Muscle layer of colon (tissue), 2 donors: ENCODE measurements around the gene AP3M1.
A peak's percentile ranks its signal among the peaks of the same experiment; 100 is the strongest.
"Not testable (repeated sequence)": the region's sequence is repeated elsewhere in the genome, so short reads cannot be mapped to it uniquely, and the experiment has no call there.

ENCODE experiments used
- H3K27ac ChIP-seq: one replicate; pipeline ENCODE4 v1.7.0; 2013; ENCODE audit warnings: low read depth, mild to moderate bottlenecking, low read length, moderate library complexity
- H3K27me3 ChIP-seq, 2 donors: one replicate each; pipeline ENCODE4 v1.7.0; 2013; ENCODE audit warnings: low read length in 2 of 2, mild to moderate bottlenecking in 2 of 2; ENCODE audit not compliant: insufficient read depth in 2 of 2, control insufficient read depth in 1 of 2
- H3K36me3 ChIP-seq: one replicate; pipeline ENCODE4 v1.7.0; 2013; ENCODE audit warnings: mild to moderate bottlenecking, low read length; ENCODE audit not compliant: insufficient read depth
- H3K4me1 ChIP-seq: one replicate; pipeline ENCODE4 v1.7.0; 2013; ENCODE audit warnings: mild to moderate bottlenecking, low read length; ENCODE audit not compliant: insufficient read depth
- H3K4me3 ChIP-seq, 2 donors: one replicate each; pipeline ENCODE4 v1.7.0; 2013; ENCODE audit warnings: low read length in 2 of 2, low read depth in 1 of 2, mild to moderate bottlenecking in 1 of 2, moderate library complexity in 1 of 2
- H3K9ac ChIP-seq: one replicate; pipeline ENCODE4 v1.7.0; 2013; ENCODE audit warnings: low read length
- H3K9me3 ChIP-seq: one replicate; pipeline ENCODE4 v1.7.0; 2013; ENCODE audit warnings: mild to moderate bottlenecking, low read length
- donor health status: abdominal sarcoma.
- donor health status: Adenocarcinoma of cecum.

The AP3M1 gene

DNA sequence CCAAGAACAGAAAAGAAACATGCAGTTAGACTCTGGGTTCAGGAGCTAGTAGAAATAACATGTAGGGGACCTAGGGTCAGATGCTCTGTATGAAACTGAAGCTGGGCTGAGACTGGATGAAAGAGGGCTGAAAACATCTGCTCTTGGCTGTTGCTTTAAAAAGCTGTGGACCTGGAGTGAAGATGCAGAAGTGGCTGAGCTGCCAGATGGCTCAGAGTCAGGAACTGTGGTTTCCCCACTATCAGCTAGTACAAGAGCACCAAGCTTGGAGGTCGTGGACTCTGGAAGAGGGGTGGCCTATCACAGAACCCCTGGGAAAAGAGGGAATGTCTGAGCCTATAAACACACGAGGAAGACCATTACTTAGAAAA lies 6.3 kb upstream of the AP3M1 start:
- no peak overlapping the region for H3K27ac ChIP-seq
- H3K4me3 ChIP-seq, result no peak overlapping the region
- no peaks in the 10 kb centered on the region for H3K36me3 ChIP-seq
- no peaks in the 10 kb centered on the region for H3K9me3 ChIP-seq
- H3K9ac ChIP-seq, result no peak overlapping the region
- peaks cover 25% of the 10 kb centered on the region for H3K4me1 ChIP-seq
- H3K27me3 ChIP-seq, result no peaks in the 10 kb centered on the region

DNA sequence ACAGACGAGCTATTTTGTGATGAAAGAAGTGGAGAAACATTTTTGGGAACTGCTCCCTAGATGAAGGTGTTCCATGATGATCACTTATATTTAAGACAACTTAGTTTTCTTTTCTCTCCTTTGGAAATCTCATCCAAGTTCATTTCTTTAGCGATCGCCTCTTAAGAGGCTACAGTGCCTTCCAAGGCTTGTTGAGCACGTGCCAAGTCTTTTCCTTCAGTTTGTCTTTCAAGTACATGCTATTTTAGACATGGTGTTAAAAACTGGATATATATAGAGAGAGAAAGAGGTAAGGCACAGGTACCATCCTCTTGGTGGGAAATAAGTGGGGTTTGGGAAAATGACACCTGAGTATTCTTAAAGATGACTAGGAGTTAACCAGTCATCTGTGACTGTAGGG lies 3.0 kb upstream of the AP3M1 start:
- Histone ChIP-seq H3K9me3 (no peaks in the 10 kb centered on the region), H3K27ac (no peak overlapping the region), H3K27me3 (no peaks in the 10 kb centered on the region), H3K4me1 (peaks cover 38% of the 10 kb centered on the region), H3K9ac (no peak overlapping the region), H3K4me3 (no peak overlapping the region), H3K36me3 (no peaks in the 10 kb centered on the region)

GRCh38 chr10:74153123-74153522 lies 2.5 kb upstream of the AP3M1 start:
- H3K4me1 ChIP-seq, result peaks cover 42% of the 10 kb centered on the region
- H3K36me3 ChIP-seq, result no peaks in the 10 kb centered on the region
- no peaks in the 10 kb centered on the region for H3K9me3 ChIP-seq
- H3K27me3 ChIP-seq, result no peaks in the 10 kb centered on the region
- H3K9ac ChIP-seq, result no peak overlapping the region
- no peak overlapping the region for H3K4me3 ChIP-seq
- H3K27ac ChIP-seq, result no peak overlapping the region

- Histone ChIP-seq H3K36me3 (no peaks in the 10 kb centered on the region), H3K4me3 (peak overlapping the region; percentile 90 to 96), H3K9me3 (no peaks in the 10 kb centered on the region), H3K4me1 (peaks cover 41% of the 10 kb centered on the region), H3K27ac (peak overlapping the region; percentile 95), H3K27me3 (no peaks in the 10 kb centered on the region), H3K9ac (peak overlapping the region; percentile 66)
Measured at GRCh38 chr10:74151879-74152722, 1.5 kb upstream of the AP3M1 start.

- H3K4me3 ChIP-seq, result peak within 1 kb of the TSS; percentile 90 to 96
- no peaks in the 10 kb centered on the region for H3K27me3 ChIP-seq
- H3K9ac ChIP-seq, result peak within 1 kb of the TSS; percentile 95
- no peaks in the 10 kb centered on the region for H3K36me3 ChIP-seq
- peak within 1 kb of the TSS; percentile 95 for H3K27ac ChIP-seq
- H3K9me3 ChIP-seq, result no peaks in the 10 kb centered on the region
- H3K4me1 ChIP-seq, result peaks cover 38% of the 10 kb centered on the region
Measured at GRCh38 chr10:74150990-74151878, 606 bp upstream of the AP3M1 start, which contains the start of gene ADK. ADK (plus strand) TSS chr10:74151221; CDS start chr10:74151279, 58 bp downstream.

- H3K36me3 ChIP-seq, H3K4me3 ChIP-seq, H3K9ac ChIP-seq, H3K27ac ChIP-seq, H3K9me3 ChIP-seq, H3K27me3 ChIP-seq: not testable (repeated sequence)
- H3K4me1 ChIP-seq, result peaks cover 48% of the 10 kb centered on the region
Measured at GRCh38 chr10:74146980-74147379, 3.6 kb downstream of the AP3M1 start.

- H3K4me1 ChIP-seq, result peaks cover 42% of the 10 kb centered on the region
Measured at GRCh38 chr10:74145133-74145532, 5.5 kb downstream of the AP3M1 start.

DNA sequence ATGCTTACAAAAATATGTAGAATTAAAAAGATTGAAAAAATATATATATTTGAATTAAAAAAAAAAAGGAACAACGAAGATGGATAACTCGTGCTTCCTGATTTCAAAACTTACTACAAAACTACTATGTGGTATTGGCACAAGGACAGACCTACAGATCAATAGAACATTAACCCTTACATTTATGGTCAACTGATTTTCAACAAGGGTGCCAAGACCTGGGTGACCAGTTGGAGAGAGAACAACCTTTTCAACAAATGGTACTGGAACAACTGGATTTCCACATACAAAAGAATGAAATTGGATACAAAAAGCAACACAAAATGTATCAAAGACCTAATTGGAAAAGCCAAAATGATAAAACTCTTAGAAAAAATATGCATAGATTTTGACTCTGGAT lies 10.1 kb downstream of the AP3M1 start:
- Histone ChIP-seq H3K36me3 (peaks cover 26% of the 10 kb centered on the region), H3K27me3 (no peaks in the 10 kb centered on the region), H3K27ac (no peak overlapping the region), H3K9ac (no peak overlapping the region), H3K4me1 (peaks cover 17% of the 10 kb centered on the region), H3K9me3 (no peaks in the 10 kb centered on the region), H3K4me3 (no peak overlapping the region)

More at GRCh38 chr10:74145133-74145532, 5.5 kb downstream of the AP3M1 start:
- Histone ChIP-seq H3K36me3 (no peaks in the 10 kb centered on the region), H3K9me3 (no peaks in the 10 kb centered on the region), H3K27me3 (no peaks in the 10 kb centered on the region), H3K4me3 (no peak overlapping the region), H3K27ac (peak overlapping the region; percentile 53), H3K9ac (no peak overlapping the region)

GRCh38 chr10:74139981-74140380 lies 10.6 kb downstream of the AP3M1 start:
- H3K27ac ChIP-seq, result no peak overlapping the region
- no peaks in the 10 kb centered on the region for H3K27me3 ChIP-seq
- H3K9me3 ChIP-seq, result no peaks in the 10 kb centered on the region
- H3K4me3 ChIP-seq, result no peak overlapping the region
- H3K4me1 ChIP-seq, result peaks cover 11% of the 10 kb centered on the region
- H3K36me3 ChIP-seq, result peaks cover 28% of the 10 kb centered on the region
- H3K9ac ChIP-seq, result no peak overlapping the region

DNA sequence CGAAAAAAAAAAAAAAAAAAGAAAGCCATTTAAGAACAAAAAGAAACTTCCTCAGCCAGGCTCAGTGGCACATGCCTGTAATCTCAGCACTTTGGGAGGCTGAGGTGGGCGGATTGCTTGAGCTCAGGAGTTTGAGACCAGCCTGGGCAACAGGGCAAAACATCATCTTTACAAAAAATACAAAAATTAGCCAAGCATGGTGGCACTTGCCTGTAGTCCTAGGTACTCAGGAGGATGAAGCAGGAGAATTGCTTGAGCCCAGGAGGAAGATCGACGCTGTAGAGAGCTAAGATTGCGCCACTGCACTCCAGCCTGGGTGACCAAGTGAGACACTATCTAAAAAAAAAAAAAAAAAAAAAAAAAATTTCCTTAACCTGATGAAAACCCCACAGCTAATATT lies 12.0 kb downstream of the AP3M1 start:
- not testable (repeated sequence) for H3K27ac ChIP-seq, H3K4me3 ChIP-seq, H3K27me3 ChIP-seq, H3K9ac ChIP-seq, H3K9me3 ChIP-seq
- H3K36me3 ChIP-seq, result peaks cover 29% of the 10 kb centered on the region
- H3K4me1 ChIP-seq, result peaks cover 13% of the 10 kb centered on the region

DNA sequence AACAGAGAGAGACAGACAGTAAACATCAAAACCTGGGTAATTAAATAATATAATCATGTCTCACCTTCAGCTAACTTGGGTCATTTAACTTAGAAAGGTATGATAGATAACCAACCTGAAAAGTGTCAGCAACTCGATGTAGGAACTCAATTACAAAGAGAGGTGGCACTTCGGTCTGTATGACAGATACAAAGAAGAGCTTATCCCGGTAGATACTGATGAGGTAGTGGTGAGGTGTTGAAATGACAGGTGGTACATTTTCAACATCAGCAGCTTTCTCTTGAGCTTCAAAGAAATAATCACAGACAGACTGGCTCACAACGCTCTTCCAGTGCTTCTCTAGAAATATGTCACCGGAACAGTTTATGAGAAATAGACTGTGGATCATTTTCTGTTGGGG lies 12.6 kb downstream of the AP3M1 start:
- no peaks in the 10 kb centered on the region for H3K9me3 ChIP-seq
- no peak overlapping the region for H3K4me3 ChIP-seq
- no peaks in the 10 kb centered on the region for H3K27me3 ChIP-seq
- peaks cover 34% of the 10 kb centered on the region for H3K36me3 ChIP-seq
- H3K4me1 ChIP-seq, result peaks cover 13% of the 10 kb centered on the region
- H3K27ac ChIP-seq, result no peak overlapping the region
- H3K9ac ChIP-seq, result no peak overlapping the region
